IPS-18c (cell line): Measurements from ENCODE around the gene RXFP1.

ENCODE experiments used
- H3K4me3 ChIP-seq: 2 replicates; pipeline ENCODE4 v1.7.0; 2013; ENCODE audit warnings: low read depth, mild to moderate bottlenecking, low read length, moderate library complexity; ENCODE audit not compliant: insufficient read depth
- H3K9me3 ChIP-seq: one replicate; pipeline ENCODE4 v1.6.1; 2013; ENCODE audit warnings: mild to moderate bottlenecking, low read length, moderate library complexity; ENCODE audit not compliant: control insufficient read depth, insufficient read depth

Gene RXFP1

DNA sequence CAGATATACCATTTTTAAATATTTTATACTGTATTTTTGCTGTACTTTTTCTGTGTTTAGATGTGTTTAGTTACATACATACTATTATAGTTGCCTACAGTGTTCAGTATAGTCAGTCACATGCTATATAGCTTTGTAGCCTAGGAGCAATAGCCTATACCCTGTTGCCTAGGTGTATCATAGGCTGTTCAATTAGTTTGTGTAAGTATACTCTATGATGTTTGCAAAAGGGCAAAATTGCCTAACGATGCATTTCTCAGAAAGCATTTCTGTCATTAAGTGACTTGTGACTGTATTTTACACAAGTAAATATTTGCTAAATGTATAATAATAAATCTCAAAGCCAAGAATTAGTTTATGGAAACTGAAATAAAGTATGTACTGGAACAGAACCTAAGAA, 159.9 kb downstream of the RXFP1 start:
- H3K4me3 ChIP-seq = no peak overlapping the region
- no peaks in the 10 kb centered on the region for H3K9me3 ChIP-seq

DNA sequence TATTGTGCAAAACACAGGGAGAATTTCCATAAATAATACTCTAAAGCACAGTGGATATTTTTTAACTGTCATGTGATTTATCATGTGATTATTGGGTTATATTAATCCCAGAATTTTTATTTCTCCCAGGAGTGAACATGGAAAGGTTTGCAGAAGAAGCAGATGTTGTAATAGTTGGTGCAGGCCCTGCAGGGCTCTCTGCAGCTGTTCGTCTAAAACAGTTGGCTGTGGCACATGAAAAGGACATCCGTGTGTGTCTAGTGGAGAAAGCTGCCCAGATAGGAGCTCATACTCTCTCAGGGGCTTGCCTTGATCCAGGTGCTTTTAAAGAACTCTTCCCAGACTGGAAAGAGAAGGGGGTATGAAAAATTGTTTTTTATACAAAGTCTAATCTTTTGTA, 160.4 kb downstream of the RXFP1 start:
- H3K9me3 ChIP-seq = no peaks in the 10 kb centered on the region
- no peak overlapping the region for H3K4me3 ChIP-seq

DNA sequence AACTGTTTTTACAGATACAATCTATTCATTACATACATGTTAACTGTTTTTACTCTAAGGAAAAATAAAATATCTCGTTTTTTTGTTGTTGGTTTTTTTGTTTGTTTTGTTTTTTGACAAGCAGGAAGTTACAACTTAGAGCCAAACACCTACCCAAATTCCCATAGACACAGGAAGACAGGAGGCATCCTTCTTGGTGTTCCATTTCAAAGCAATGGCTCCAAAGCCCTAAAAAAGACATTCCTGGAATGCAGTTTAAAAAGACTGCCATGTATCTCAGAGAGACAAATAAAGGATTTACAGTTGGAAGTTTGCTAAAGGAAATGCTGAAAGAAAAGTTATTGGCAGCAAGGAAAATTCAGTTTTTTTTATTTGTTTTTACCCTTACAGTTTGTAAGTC, 167.1 kb downstream of the RXFP1 start:
- Histone ChIP-seq H3K4me3 (no peak overlapping the region), H3K9me3 (no peaks in the 10 kb centered on the region)
